H9 (cell line): ENCODE data around the gene DVL3. TPM values are rescaled to one million over a fixed set of nuclear protein-coding genes. Genes with fewer than 3 reads are reported as not detected.

ENCODE experiments used
- DNase-seq: peaks from one replicate; pipeline ENCODE4 v3.0.0-alpha.2; 2017
- H2AFZ ChIP-seq: one replicate; pipeline ENCODE4 v1.6.1; 2013; ENCODE audit warnings: mild to moderate bottlenecking, low read length, control low read depth, moderate library complexity
- H2AK5ac ChIP-seq: 2 replicates; pipeline ENCODE4 v1.6.1; 2013; ENCODE audit warnings: low read length, control low read depth, mixed read lengths; ENCODE audit not compliant: insufficient read length
- H2BK120ac ChIP-seq: one replicate; pipeline ENCODE4 v1.6.1; 2013; ENCODE audit warnings: low read depth, mild to moderate bottlenecking, low read length, control low read depth, inconsistent platforms; ENCODE audit not compliant: poor library complexity, severe bottlenecking
- H2BK12ac ChIP-seq: 2 replicates; pipeline ENCODE4 v1.6.1; 2013; ENCODE audit warnings: low read length, control low read depth, mixed read lengths, low read depth; ENCODE audit not compliant: insufficient read length
- H2BK15ac ChIP-seq: 2 replicates; pipeline ENCODE4 v1.6.1; 2013; ENCODE audit warnings: low read depth, low read length, control low read depth
- H2BK20ac ChIP-seq: one replicate; pipeline ENCODE4 v1.6.1; 2013; ENCODE audit warnings: low read depth, mild to moderate bottlenecking, low read length, control low read depth, inconsistent platforms; ENCODE audit not compliant: poor library complexity, severe bottlenecking
- H2BK5ac ChIP-seq: 2 replicates; pipeline ENCODE4 v1.6.1; 2013; ENCODE audit warnings: low read length, control low read depth, mixed read lengths; ENCODE audit not compliant: insufficient read length
- H3K14ac ChIP-seq: 2 replicates; pipeline ENCODE4 v1.6.1; 2013; ENCODE audit warnings: low read length, control low read depth; ENCODE audit not compliant: insufficient read depth
- H3K18ac ChIP-seq: 2 replicates; pipeline ENCODE4 v1.6.1; 2013; ENCODE audit warnings: low read depth, mild to moderate bottlenecking, mixed read lengths, low read length, control low read depth; ENCODE audit not compliant: insufficient read length
- H3K23ac ChIP-seq: 2 replicates; pipeline ENCODE4 v1.6.1; 2013; ENCODE audit warnings: low read length, control low read depth, mixed read lengths, low read depth; ENCODE audit not compliant: insufficient read length
- H3K23me2 ChIP-seq: 2 replicates; pipeline ENCODE4 v1.6.1; 2013; ENCODE audit warnings: low read depth, mild to moderate bottlenecking, mixed read lengths, low read length, control low read depth; ENCODE audit not compliant: insufficient read length, poor library complexity, severe bottlenecking
- H3K27ac ChIP-seq: 2 replicates; pipeline ENCODE4 v1.5.1; 2013; ENCODE audit warnings: low read length, control low read depth, mixed read lengths, low read depth; ENCODE audit not compliant: insufficient read length
- H3K27me3 ChIP-seq: 2 replicates; pipeline ENCODE4 v1.6.1; 2013; ENCODE audit warnings: low read length, control low read depth, inconsistent platforms; ENCODE audit not compliant: insufficient read depth
- H3K4ac ChIP-seq: 2 replicates; pipeline ENCODE4 v1.6.1; 2013; ENCODE audit warnings: low read depth, mild to moderate bottlenecking, control low read depth, inconsistent platforms, low read length, moderate library complexity
- H3K4me1 ChIP-seq: 2 replicates; pipeline ENCODE4 v1.6.1; 2013; ENCODE audit warnings: low read length, control low read depth, inconsistent platforms; ENCODE audit not compliant: insufficient read depth
- H3K4me2 ChIP-seq: 2 replicates; pipeline ENCODE4 v1.6.1; 2013; ENCODE audit warnings: low read length, control low read depth, mixed read lengths; ENCODE audit not compliant: insufficient read length, insufficient read depth
- H3K56ac ChIP-seq: 2 replicates; pipeline ENCODE4 v1.6.1; 2013; ENCODE audit warnings: low read depth, mild to moderate bottlenecking, mixed read lengths, low read length, control low read depth; ENCODE audit not compliant: insufficient read length
- H3K79me1 ChIP-seq: 2 replicates; pipeline ENCODE4 v1.6.1; 2013; ENCODE audit warnings: low read depth, mild to moderate bottlenecking, moderate library complexity, low read length, control low read depth, inconsistent platforms; ENCODE audit not compliant: insufficient read depth, poor library complexity, severe bottlenecking
- H3K79me2 ChIP-seq: 2 replicates; pipeline ENCODE4 v1.6.1; 2013; ENCODE audit warnings: low read length, control low read depth, inconsistent platforms; ENCODE audit not compliant: insufficient read depth
- H3K9ac ChIP-seq: 2 replicates; pipeline ENCODE4 v1.6.1; 2013; ENCODE audit warnings: low read length, control low read depth, mixed read lengths; ENCODE audit not compliant: insufficient read length; ENCODE audit errors: extremely low read depth
- H3K9me3 ChIP-seq: one replicate; pipeline ENCODE4 v1.6.1; 2013; ENCODE audit warnings: low read depth, low read length, inconsistent platforms; ENCODE audit not compliant: control insufficient read depth
- H3T11ph ChIP-seq: one replicate; pipeline ENCODE4 v1.6.1; 2013; ENCODE audit warnings: mild to moderate bottlenecking, low read length, control low read depth, inconsistent platforms
- H4K20me1 ChIP-seq: one replicate; pipeline ENCODE4 v1.6.1; 2013; ENCODE audit not compliant: control insufficient read depth, insufficient read length, insufficient read depth
- H4K5ac ChIP-seq: 2 replicates; pipeline ENCODE4 v1.6.1; 2013; ENCODE audit warnings: low read depth, mild to moderate bottlenecking, mixed read lengths, low read length, control low read depth; ENCODE audit not compliant: insufficient read length
- H4K8ac ChIP-seq: replicated peaks from 2 replicates; pipeline ENCODE4 v1.6.1; 2013; ENCODE audit warnings: low read length, control low read depth, mixed read lengths, low read depth; ENCODE audit not compliant: insufficient read length
- H4K91ac ChIP-seq: 2 replicates; pipeline ENCODE4 v1.6.1; 2013; ENCODE audit warnings: low read depth, mild to moderate bottlenecking, moderate library complexity, mixed read lengths, low read length, control low read depth; ENCODE audit not compliant: insufficient read length
- H3K27ac Mint-ChIP-seq, 3 experiments: 2 replicates in 2 of 3; 3 replicates in 1 of 3; pipeline ENCODE4 v1.8.0; 2020 to 2021; ENCODE audit warnings: mixed read lengths in 3 of 3, mild to moderate bottlenecking in 1 of 3, moderate library complexity in 1 of 3
- H3K27me3 Mint-ChIP-seq: 2 replicates; pipeline ENCODE4 v1.8.0; 2021; ENCODE audit warnings: low read depth, mild to moderate bottlenecking, moderate library complexity, mixed read lengths
- H3K36me3 Mint-ChIP-seq, 3 experiments: 2 replicates in 2 of 3; 3 replicates in 1 of 3; pipeline ENCODE4 v1.8.0; 2020 to 2021; ENCODE audit warnings: low read depth in 3 of 3, mixed read lengths in 3 of 3; ENCODE audit not compliant: insufficient read depth in 1 of 3
- H3K4me1 Mint-ChIP-seq, 2 experiments: 2 replicates each; pipeline ENCODE4 v1.8.0; 2020; ENCODE audit warnings: mixed read lengths in 2 of 2
- H3K4me3 Mint-ChIP-seq, 2 experiments: 2 replicates in 1 of 2; 3 replicates in 1 of 2; pipeline ENCODE4 v1.8.0; 2020 to 2021; ENCODE audit warnings: mild to moderate bottlenecking in 2 of 2, mixed read lengths in 2 of 2, moderate library complexity in 1 of 2
- H3K9me3 Mint-ChIP-seq, 2 experiments: 2 replicates in 1 of 2; 3 replicates in 1 of 2; pipeline ENCODE4 v1.8.0; 2020; ENCODE audit warnings: mild to moderate bottlenecking in 2 of 2, mixed read lengths in 2 of 2, moderate library complexity in 1 of 2
- WGBS: extraction: QIAGEN DNeasy Blood & Tissue Kit; methylation state at CpG from one replicate; pipeline ENCODE4 v1.1.7; 2013; ENCODE audit warnings: missing lambda C conversion rate, low lambda C conversion rate, mixed read lengths; ENCODE audit not compliant: insufficient read length; ENCODE audit errors: extremely low coverage; 5-methylcytosine and 5-hydroxymethylcytosine counted together
- total RNA-seq: library from RNA; stranded (reverse); gene quantifications from 2 replicates; pipeline ENCODE4 v1.2.1, GENCODE V29; 2021
- TF ChIP-seq, protein P1 (sequence below): fragments of 200-600 bp; sonication (generic); conservative IDR thresholded peaks from 3 replicates; pipeline ENCODE4 v1.8.0; 2021; ENCODE audit warnings: antibody characterized with exemption, mild to moderate bottlenecking

The DVL3 gene
- total RNA-seq, 1 experiment from 2014 or later = 64.7 TPM

DNA sequence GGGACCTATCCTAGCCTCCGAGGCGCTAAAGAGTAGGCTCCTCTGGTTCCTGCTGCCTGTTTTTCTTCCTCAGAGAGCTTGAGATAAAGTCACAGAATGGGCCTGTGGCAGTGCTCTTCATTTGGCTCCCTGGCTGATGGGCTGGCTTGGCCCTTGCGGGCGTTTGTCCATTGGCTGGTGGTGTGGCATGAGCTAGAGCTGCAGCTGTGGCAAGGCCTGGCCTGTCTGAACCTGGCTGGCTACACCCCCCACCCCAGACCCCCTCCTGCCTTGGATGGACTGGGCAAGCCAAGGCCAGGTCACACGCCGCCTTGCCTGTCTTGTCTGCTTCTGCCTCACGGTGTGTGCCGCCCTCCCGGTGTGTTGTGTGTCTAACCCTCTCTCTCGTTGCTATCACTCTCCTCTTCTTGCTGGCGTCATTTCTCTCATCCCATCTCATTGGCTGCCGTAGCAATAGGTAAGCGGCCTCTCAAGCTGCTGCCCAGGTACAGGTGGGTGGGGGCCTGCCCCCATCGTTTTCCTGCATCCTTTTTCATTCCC is 22.7 kb downstream of the DVL3 start:
- peak overlapping the region; percentile 57 to 100 (median 96); a peak in 5 of 7 replicates for H3K27ac Mint-ChIP-seq

More for the DNA sequence above, 22.7 kb downstream of the DVL3 start:
- Histone ChIP-seq H3K4ac (no peak overlapping the region), H3K18ac (no peak overlapping the region), H2BK120ac (no peak overlapping the region), H2BK15ac (no peak overlapping the region), H4K91ac (no peak overlapping the region), H3K4me2 (no peak overlapping the region), H3K23me2 (peaks cover 16% of the 10 kb centered on the region), H4K5ac (no peak overlapping the region), H2BK20ac (no peak overlapping the region), H4K20me1 (peaks cover 3% of the 10 kb centered on the region), H3K9me3 (no peaks in the 10 kb centered on the region), H3K23ac (no peak overlapping the region), H3K79me1 (peaks cover 7% of the 10 kb centered on the region), H3K79me2 (peaks cover 9% of the 10 kb centered on the region; the same call in 1 of the 2 replicates), H2BK5ac (no peak overlapping the region), H3K4me1 (no peaks in the 10 kb centered on the region; the same call in 1 of the 2 replicates), H3K27ac (no peak overlapping the region), H3K14ac (no peak overlapping the region), H3K56ac (no peak overlapping the region), H3K9ac (no peak overlapping the region), H2BK12ac (no peak overlapping the region), H2AK5ac (no peak overlapping the region), H3T11ph (no peak overlapping the region), H2AFZ (no peak overlapping the region), H3K27me3 (no peaks in the 10 kb centered on the region), H4K8ac (no peak overlapping the region)
- WGBS = no CpG with 5 or more reads among the region's 14 CpGs
- Mint-ChIP-seq H3K9me3 (no peaks in the 10 kb centered on the region), H3K27me3 (no peaks in the 10 kb centered on the region), H3K4me1 (peaks cover 21 to 31% of the 10 kb centered on the region in 2 experiments), H3K4me3 (peak overlapping the region; percentile 35 to 95; a peak in 3 of 5 replicates), H3K36me3 (peaks cover 43 to 69% (median 60%) of the 10 kb centered on the region in 3 experiments)
- TF ChIP-seq, protein P1, sequence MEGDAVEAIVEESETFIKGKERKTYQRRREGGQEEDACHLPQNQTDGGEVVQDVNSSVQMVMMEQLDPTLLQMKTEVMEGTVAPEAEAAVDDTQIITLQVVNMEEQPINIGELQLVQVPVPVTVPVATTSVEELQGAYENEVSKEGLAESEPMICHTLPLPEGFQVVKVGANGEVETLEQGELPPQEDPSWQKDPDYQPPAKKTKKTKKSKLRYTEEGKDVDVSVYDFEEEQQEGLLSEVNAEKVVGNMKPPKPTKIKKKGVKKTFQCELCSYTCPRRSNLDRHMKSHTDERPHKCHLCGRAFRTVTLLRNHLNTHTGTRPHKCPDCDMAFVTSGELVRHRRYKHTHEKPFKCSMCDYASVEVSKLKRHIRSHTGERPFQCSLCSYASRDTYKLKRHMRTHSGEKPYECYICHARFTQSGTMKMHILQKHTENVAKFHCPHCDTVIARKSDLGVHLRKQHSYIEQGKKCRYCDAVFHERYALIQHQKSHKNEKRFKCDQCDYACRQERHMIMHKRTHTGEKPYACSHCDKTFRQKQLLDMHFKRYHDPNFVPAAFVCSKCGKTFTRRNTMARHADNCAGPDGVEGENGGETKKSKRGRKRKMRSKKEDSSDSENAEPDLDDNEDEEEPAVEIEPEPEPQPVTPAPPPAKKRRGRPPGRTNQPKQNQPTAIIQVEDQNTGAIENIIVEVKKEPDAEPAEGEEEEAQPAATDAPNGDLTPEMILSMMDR = no peak
- DNase-seq = no peak
